Sigmoid colon (tissue), 7 donors: ENCODE measurements around the gene ANTXRL. TPM values are rescaled to one million over a fixed set of nuclear protein-coding genes. Genes with fewer than 3 reads are reported as not detected.
"Not testable (repeated sequence)": the region's sequence is repeated elsewhere in the genome, so short reads cannot be mapped to it uniquely, and the experiment has no call there.

Source experiments
- DNase-seq: peaks from one replicate; pipeline ENCODE4 v3.0.0-alpha.2; 2019
- H3K27ac ChIP-seq, 4 donors: fragments of 200-600 bp; sonication (generic); one replicate each; pipeline ENCODE4 v1.5.1; 2016 to 2019; ENCODE audit warnings: mild to moderate bottlenecking in 1 of 4
- H3K27me3 ChIP-seq, 3 donors: fragments of 200-600 bp; sonication (generic); one replicate each; pipeline ENCODE4 v1.5.1; 2019; ENCODE audit warnings: mild to moderate bottlenecking in 1 of 3
- H3K36me3 ChIP-seq, 4 donors: fragments of 200-600 bp; sonication (generic); one replicate each; pipeline ENCODE4 v1.5.1; 2016 to 2019
- H3K4me1 ChIP-seq, 4 donors: fragments of 200-600 bp; sonication (generic); one replicate each; pipeline ENCODE4 v1.5.1; 2017 to 2019
- H3K4me3 ChIP-seq, 4 donors: fragments of 200-600 bp; sonication (generic); one replicate each; pipeline ENCODE4 v1.5.1; 2017 to 2019; ENCODE audit warnings: mild to moderate bottlenecking in 2 of 4, moderate library complexity in 1 of 4
- H3K9me3 ChIP-seq, 4 donors: fragments of 200-600 bp in 3 of 4; sonication (generic) in 3 of 4; one replicate each; pipeline versions ENCODE4 v1.5.1 to v1.6.1; 2013 to 2019
- EP300 ChIP-seq, 4 donors: sonication (generic); formaldehyde crosslinking; IDR thresholded peaks; one replicate each; pipeline ENCODE4 v1.6.1; 2017; ENCODE audit warnings: antibody characterized with exemption in 4 of 4
- POLR2A ChIP-seq, 2 donors: fragments of 450-650 bp; IDR thresholded peaks; one replicate each; pipeline ENCODE4 v1.6.1; 2016; ENCODE audit warnings: antibody characterized with exemption in 2 of 2, mild to moderate bottlenecking in 2 of 2, moderate library complexity in 2 of 2
- POLR2AphosphoS5 ChIP-seq, 4 donors: sonication (generic); formaldehyde crosslinking; IDR thresholded peaks; one replicate each; pipeline ENCODE4 v1.6.1; 2017; ENCODE audit warnings: antibody characterized with exemption in 4 of 4
- WGBS, 2 donors: extraction: QIAGEN DNeasy Blood & Tissue Kit; methylation state at CpG; one replicate each; pipeline ENCODE4 v1.1.7; 2013; 5-methylcytosine and 5-hydroxymethylcytosine counted together
- intact Hi-C: fragments of 100-400 bp; cut with DNase I; formaldehyde crosslinking; loops from one replicate; pipeline ENCODE4 v1.15.1; 2023
- polyA plus RNA-seq, 3 donors: library from polyadenylated mRNA; stranded (reverse); fragments of 200-250 nt; gene quantifications; one replicate each; pipeline ENCODE4 v1.2.3, GENCODE V29; 2013
- total RNA-seq, 4 donors: library from RNA; depleted of rRNA; stranded (reverse); fragments of >200 nt; gene quantifications; one replicate each; pipeline ENCODE4 v1.1.0, GENCODE V29; 2016
- TF ChIP-seq, protein P1 (sequence below), 4 experiments: fragments of 450-650 bp in 3 of 4; fragments of 200-600 bp in 1 of 4; IDR thresholded peaks; one replicate each; pipeline ENCODE4 v1.5.1; 2016 to 2019; ENCODE audit warnings: antibody characterized with exemption in 4 of 4, mild to moderate bottlenecking in 3 of 4, moderate library complexity in 2 of 4
- donor health status: healthy with polysubstance abuse.
- donor health status: Bipolar disorder and iron deficiency.
- donor health status: healthy.

Gene ANTXRL
- total and polyA plus RNA-seq, 7 donors, result not detected

DNA sequence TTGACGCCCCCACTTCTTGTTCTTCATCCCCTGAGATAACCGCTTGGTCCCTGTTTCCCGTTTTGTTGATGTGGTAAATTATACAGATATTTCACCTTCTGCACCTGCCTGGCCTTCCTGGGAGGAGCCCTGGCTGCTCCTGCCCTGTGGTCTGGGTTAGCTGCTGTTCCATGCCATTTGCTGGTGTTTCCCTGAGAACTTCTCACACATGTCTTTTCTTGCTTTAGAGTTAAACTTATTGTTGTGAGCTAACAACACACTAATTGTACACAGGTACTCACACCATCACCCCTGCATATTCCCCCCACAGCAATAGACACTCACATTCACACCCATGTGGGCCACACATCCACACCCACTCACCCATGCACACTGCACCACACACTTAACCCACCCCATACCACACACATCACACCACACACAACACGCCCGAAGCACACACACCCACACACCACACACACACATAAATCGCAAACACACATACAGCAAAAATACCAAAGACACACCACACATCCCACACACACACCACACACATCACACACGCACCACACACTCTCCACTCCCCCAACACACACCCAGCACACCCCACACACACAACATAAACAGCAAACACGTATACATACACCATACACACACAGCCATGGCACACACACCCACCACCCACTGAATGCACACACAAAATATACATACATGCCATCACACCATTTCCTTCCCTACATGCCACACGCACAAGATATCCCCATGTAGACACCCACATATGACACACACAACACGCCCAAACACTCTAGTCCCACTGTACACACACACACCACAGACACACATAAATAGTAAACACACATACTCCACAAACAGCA, 19.4 kb upstream of the ANTXRL start:
- Histone ChIP-seq H3K9me3 (no peaks in the 10 kb centered on the region), H3K4me1 (no peaks in the 10 kb centered on the region), H3K27ac (no peak overlapping the region), H3K4me3 (no peak overlapping the region), H3K36me3 (no peaks in the 10 kb centered on the region), H3K27me3 (no peaks in the 10 kb centered on the region)
- 60 to 79% methylated on average over 10 of the region's 10 CpGs for WGBS, 2 donors
- no peak for DNase-seq
- intact Hi-C loops, result no loop called here
- no peak for TF ChIP-seq POLR2A (IDR thresholded peaks at IDR 0.05)
- no peak for TF ChIP-seq POLR2AphosphoS5 (IDR thresholded peaks at IDR 0.05)
- TF ChIP-seq, protein P1, sequence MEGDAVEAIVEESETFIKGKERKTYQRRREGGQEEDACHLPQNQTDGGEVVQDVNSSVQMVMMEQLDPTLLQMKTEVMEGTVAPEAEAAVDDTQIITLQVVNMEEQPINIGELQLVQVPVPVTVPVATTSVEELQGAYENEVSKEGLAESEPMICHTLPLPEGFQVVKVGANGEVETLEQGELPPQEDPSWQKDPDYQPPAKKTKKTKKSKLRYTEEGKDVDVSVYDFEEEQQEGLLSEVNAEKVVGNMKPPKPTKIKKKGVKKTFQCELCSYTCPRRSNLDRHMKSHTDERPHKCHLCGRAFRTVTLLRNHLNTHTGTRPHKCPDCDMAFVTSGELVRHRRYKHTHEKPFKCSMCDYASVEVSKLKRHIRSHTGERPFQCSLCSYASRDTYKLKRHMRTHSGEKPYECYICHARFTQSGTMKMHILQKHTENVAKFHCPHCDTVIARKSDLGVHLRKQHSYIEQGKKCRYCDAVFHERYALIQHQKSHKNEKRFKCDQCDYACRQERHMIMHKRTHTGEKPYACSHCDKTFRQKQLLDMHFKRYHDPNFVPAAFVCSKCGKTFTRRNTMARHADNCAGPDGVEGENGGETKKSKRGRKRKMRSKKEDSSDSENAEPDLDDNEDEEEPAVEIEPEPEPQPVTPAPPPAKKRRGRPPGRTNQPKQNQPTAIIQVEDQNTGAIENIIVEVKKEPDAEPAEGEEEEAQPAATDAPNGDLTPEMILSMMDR (IDR thresholded peaks at IDR 0.05), result no peak
- no peak for TF ChIP-seq EP300 (IDR thresholded peaks at IDR 0.05)

DNA sequence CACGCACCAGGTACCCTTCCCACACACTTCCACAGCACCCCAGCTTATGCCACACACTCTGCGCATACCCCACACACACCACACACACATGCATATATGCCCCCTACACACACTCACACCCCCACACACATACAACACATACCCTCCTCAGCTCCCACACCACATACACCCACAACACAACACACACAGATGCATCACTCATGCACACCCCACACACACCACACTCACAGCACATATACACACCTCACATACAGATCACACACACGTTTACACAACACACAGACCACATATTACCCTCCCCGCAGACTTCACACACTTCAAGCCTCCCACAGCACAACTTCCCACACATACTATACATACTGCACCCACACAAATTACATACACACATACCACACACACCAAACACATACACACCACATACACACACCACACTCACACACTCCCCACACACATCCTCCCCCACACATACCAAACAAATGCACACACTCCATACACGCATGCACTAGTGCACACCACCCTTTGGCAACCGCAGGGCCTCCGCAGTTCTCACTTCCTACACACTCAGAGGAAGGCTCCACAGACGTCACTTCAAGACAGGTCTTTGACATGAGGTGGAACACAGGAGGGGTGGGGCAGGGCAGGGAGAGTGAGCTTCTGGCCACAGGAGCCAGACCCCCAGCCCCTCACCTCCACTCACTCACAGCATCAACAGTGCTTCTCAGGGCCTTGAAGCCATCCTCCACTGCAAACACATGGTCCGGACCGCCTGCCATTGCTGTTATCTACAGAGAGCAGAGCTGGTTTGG, 18.5 kb upstream of the ANTXRL start:
- DNase-seq, result no peak
- Histone ChIP-seq H3K4me1 (no peaks in the 10 kb centered on the region), H3K36me3 (no peaks in the 10 kb centered on the region), H3K27me3 (no peaks in the 10 kb centered on the region), H3K27ac (no peak overlapping the region), H3K4me3 (no peak overlapping the region), H3K9me3 (no peaks in the 10 kb centered on the region)
- intact Hi-C loops, result no loop called here
- 46 to 60% methylated on average over 10 of the region's 10 CpGs for WGBS, 2 donors
- TF ChIP-seq EP300 (IDR thresholded peaks at IDR 0.05) (no peak), POLR2AphosphoS5 (IDR thresholded peaks at IDR 0.05) (no peak)

DNA sequence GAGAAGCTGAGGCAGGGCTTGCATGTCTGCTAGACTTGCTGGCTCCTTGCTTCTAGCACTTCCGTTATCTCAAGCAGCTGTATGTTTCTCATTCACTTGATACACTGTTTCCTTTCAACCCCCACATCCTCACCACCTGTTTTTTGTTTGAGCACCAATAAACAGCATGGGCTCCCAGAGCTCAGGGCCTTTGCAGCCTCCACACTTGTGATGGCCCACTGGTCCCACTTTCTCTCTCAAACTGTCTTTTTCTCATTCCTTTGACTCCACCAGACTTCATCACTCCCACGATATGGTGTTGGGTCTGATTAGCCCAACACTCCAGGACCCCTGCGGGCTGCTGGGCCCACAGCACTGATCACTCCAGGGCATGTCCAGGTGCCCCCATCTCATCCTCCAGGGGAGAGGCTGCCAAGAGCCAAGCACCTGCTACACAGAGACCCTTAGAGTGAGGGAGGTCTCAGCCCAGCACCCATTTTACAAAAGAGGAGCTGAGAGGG, 17.2 kb upstream of the ANTXRL start:
- H3K27me3 ChIP-seq, intact Hi-C loops, H3K4me1 ChIP-seq, H3K27ac ChIP-seq, DNase-seq, H3K9me3 ChIP-seq, H3K4me3 ChIP-seq, H3K36me3 ChIP-seq: not testable (repeated sequence)
- 62 to 79% methylated on average over 3 of the region's 3 CpGs for WGBS, 2 donors

DNA sequence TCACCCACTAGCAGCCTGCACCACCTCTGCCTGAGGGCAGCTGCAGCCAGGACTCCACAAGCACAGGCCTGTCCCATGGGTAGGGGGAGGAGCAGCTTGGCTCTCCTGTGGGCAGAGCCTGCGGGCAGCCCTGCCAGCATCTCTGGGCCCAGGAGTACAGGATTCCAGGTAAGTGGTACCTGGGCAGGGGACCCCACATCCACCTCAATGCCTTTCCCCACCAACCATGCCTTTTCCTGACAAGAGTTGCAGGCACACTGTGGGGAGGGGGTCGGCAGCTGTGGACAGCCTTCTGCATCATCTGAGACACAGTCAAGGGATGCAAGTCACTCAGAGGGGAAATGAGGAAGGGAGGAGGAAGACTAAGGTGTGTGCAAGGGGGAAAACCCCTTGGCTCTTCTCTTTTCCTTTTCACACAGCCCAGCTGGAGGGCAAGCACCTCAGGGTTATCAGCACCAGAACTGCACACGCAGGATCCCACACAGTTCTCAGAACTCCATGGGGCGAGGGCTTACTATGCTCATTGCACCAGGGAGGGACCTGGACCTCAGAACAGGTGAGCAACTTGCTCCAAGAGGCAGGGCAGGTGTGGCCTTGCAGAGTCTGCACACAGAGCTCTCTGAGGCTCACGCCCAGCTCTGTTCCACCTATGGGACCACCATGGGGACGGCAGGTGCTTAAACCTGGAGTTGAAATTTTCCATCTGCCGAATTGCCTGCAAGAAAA, 16.5 kb upstream of the ANTXRL start:
- no peaks in the 10 kb centered on the region for H3K9me3 ChIP-seq
- no peaks in the 10 kb centered on the region for H3K27me3 ChIP-seq
- TF ChIP-seq POLR2AphosphoS5 (IDR thresholded peaks at IDR 0.05), result no peak
- no peak overlapping the region for H3K27ac ChIP-seq
- no peaks in the 10 kb centered on the region for H3K36me3 ChIP-seq
- DNase-seq, result no peak
- no peak overlapping the region for H3K4me3 ChIP-seq
- H3K4me1 ChIP-seq, result no peaks in the 10 kb centered on the region
- 73 to 78% methylated on average over 7 of the region's 7 CpGs for WGBS, 2 donors
- intact Hi-C loops, result no loop called here

DNA sequence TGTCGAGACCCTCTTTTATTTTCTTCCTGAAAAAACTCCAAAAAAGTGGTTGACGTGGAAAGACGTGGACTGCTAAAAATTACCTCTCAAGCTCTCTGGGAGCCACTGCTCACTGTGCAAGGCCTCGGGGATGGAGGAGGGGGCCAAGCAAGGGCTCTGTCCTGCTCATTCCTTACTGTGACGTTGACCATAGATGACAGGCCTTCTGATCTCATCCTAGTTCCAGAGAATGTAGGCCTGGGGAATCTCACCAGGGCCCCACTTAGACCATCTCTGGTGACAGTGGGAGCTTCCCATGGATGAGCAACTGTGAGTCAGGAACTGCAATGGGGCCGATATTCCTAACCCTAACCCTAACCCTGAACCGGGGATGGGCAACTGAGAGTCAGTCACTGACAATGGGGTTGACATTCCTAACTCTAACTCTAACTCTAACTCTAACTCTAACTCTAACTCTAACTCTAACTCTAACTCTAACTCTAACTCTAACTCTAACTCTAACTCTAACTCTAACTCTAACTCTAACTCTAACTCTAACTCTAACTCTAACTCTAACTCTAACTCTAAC, 15.8 kb upstream of the ANTXRL start:
- H3K27ac ChIP-seq, DNase-seq, intact Hi-C loops, H3K9me3 ChIP-seq, H3K4me3 ChIP-seq, H3K27me3 ChIP-seq, H3K36me3 ChIP-seq, H3K4me1 ChIP-seq: not testable (repeated sequence)
- 94% methylated on average over 7 of the region's 7 CpGs for WGBS, 2 donors

DNA sequence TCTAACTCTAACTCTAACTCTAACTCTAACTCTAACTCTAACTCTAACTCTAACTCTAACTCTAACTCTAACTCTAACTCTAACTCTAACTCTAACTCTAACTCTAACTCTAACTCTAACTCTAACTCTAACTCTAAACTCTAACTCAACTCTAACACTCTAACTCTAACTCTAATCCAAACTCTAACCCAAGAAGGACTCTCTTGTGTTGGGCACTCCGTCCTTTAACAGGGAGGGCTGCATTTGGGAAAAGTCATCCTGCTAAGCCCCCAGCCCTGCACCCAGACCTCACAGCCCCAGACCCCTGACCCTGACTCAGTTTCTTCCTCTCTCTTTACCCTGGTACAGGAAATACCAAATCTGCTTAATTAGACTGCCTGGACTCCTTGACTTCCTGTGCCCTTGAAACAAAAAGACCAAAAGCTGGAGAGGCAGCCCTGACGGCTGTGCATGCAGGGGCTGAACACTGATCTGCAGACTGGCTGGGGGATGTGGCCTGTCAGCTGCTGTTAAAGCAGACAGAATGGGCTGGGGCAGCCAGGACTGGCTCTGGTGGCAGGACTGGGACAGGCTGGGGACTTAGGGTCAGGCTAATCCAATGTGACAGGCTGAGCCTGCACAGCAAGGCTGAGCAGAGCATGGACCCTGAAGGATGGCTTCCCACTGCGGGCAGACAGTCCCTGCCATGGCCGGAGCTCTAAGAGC, 14.8 kb upstream of the ANTXRL start:
- H3K9me3 ChIP-seq, H3K4me1 ChIP-seq, H3K4me3 ChIP-seq, H3K27ac ChIP-seq, H3K27me3 ChIP-seq, H3K36me3 ChIP-seq, intact Hi-C loops: not testable (repeated sequence)
- 46% methylated on average over 4 of the region's 4 CpGs for WGBS, 2 donors
- peak; percentile 42 for DNase-seq
